GM12878 (cell line): ENCODE results near the gene RSPO3. TPM values are rescaled to one million over a fixed set of nuclear protein-coding genes. Genes with fewer than 3 reads are reported as not detected.

Experiments used
- ATAC-seq: fragments of 200-7000 bp; cut with Tn5 transposase; 3 replicates; pipeline ENCODE4 v1.9.1; 2020; ENCODE audit warnings: mild to moderate bottlenecking, moderate library complexity
- BruUV-seq: library from RNA; stranded (reverse); fragments of 400-500 nt; replicated peaks from 2 replicates; lab custom pipeline; 2021; lab: Mats Ljungman, UMichigan
- CTCF ChIA-PET: fragments of 300-600 bp; sonication (Branson Sonifier 250); formaldehyde crosslinking; extraction: SDS; loops from one replicate; lab custom pipeline; 2021; ENCODE audit warnings: inconsistent platforms; lab: Yijun Ruan, JAX
- POLR2A ChIA-PET: fragments of 350-600 bp; formaldehyde crosslinking; extraction: SDS; loops from one replicate; lab custom pipeline; 2021; ENCODE audit warnings: inconsistent platforms; lab: Charles Lee
- RAD21 ChIA-PET: fragments of 300-600 bp; sonication (Branson Sonifier 250); formaldehyde crosslinking; loops from one replicate; lab custom pipeline; 2023; ENCODE audit warnings: antibody characterized with exemption; ENCODE audit not compliant: unreplicated experiment; lab: Charles Lee
- SMC1A ChIA-PET: fragments of 300-600 bp; sonication (Branson Sonifier 250); formaldehyde crosslinking; loops from one replicate; lab custom pipeline; 2023; ENCODE audit not compliant: unreplicated experiment, uncharacterized antibody; lab: Charles Lee
- DNase-seq: peaks from one replicate; pipeline ENCODE4 v3.0.0-alpha.2; 2011; ENCODE audit warnings: low read depth, low spot score
- FAIRE-seq: peaks from 3 replicates; lab custom pipeline; 2011; peaks lifted over from hg19 to GRCh38; lab: Jason Lieb, UNC
- H2AFZ ChIP-seq: 2 replicates; pipeline ENCODE4 v1.6.0; 2011; ENCODE audit warnings: low read depth, low read length, control low read depth; ENCODE audit not compliant: control insufficient read depth
- H3K27ac ChIP-seq: 2 replicates; pipeline ENCODE4 v1.5.1; 2011; ENCODE audit warnings: control low read depth; ENCODE audit not compliant: control insufficient read depth, insufficient read depth
- H3K27me3 ChIP-seq, 2 experiments: replicated peaks in 1 of 2; 2 replicates each; pipeline versions ENCODE4 v1.6.0 to v1.6.1; 2011; ENCODE audit warnings: low read length in 1 of 2; ENCODE audit not compliant: control insufficient read depth in 2 of 2, insufficient read depth in 2 of 2
- H3K36me3 ChIP-seq, 2 experiments: 2 replicates each; pipeline ENCODE4 v1.5.1; 2011; ENCODE audit warnings: low read length in 1 of 2; ENCODE audit not compliant: control insufficient read depth in 2 of 2, insufficient read depth in 2 of 2
- H3K4me1 ChIP-seq: 2 replicates; pipeline ENCODE4 v1.6.1; 2011; ENCODE audit warnings: mild to moderate bottlenecking, low read length, moderate library complexity, mixed read lengths; ENCODE audit not compliant: control insufficient read depth, insufficient read depth
- H3K4me2 ChIP-seq: 2 replicates; pipeline ENCODE4 v1.6.0; 2011; ENCODE audit warnings: control low read depth; ENCODE audit not compliant: control insufficient read depth, insufficient read depth
- H3K4me3 ChIP-seq: fragments of 200-600 bp; sonication (generic); 2 replicates; pipeline ENCODE4 v1.5.1; 2016
- H3K79me2 ChIP-seq: 2 replicates; pipeline ENCODE4 v1.6.0; 2011; ENCODE audit warnings: low read length; ENCODE audit not compliant: control insufficient read depth, insufficient read depth
- H3K9ac ChIP-seq: 2 replicates; pipeline ENCODE4 v1.8.0; 2011; ENCODE audit warnings: low read length, control low read depth, mixed read lengths; ENCODE audit not compliant: control insufficient read depth, insufficient read depth
- H3K9me3 ChIP-seq: replicated peaks from 3 replicates; pipeline ENCODE4 v1.5.1; 2011; ENCODE audit warnings: mild to moderate bottlenecking, low read length; ENCODE audit not compliant: control insufficient read depth, insufficient read depth
- H4K20me1 ChIP-seq: 2 replicates; pipeline ENCODE4 v1.6.0; 2011; ENCODE audit not compliant: control insufficient read depth, insufficient read depth
- BHLHE40 ChIP-seq, 2 experiments: fragments of 450-650 bp in 1 of 2; IDR thresholded peaks; 2 replicates each; pipeline ENCODE4 v1.6.1; 2011 to 2017; ENCODE audit warnings: low read depth in 2 of 2, borderline replicate concordance in 1 of 2, improper control_type of control experiment in 1 of 2, low read length in 1 of 2, mild to moderate bottlenecking in 1 of 2
- CREB1 ChIP-seq: IDR thresholded peaks from 2 replicates; pipeline ENCODE4 v1.6.1; 2012; ENCODE audit warnings: low read depth, mild to moderate bottlenecking, inconsistent platforms
- EP300 ChIP-seq, 2 experiments: fragments of 150-350 bp in 1 of 2; IDR thresholded peaks; 2 replicates each; pipeline ENCODE4 v1.6.1; 2011 to 2012; ENCODE audit warnings: low read depth in 2 of 2, low read length in 2 of 2, borderline replicate concordance in 1 of 2, improper control_type of control experiment in 1 of 2, inconsistent platforms in 1 of 2; ENCODE audit not compliant: control insufficient read depth in 1 of 2
- MXI1 ChIP-seq: fragments of 150-350 bp; IDR thresholded peaks from 2 replicates; pipeline ENCODE4 v1.6.1; 2011; ENCODE audit warnings: low read depth, mild to moderate bottlenecking, inconsistent platforms, low read length, improper control_type of control experiment
- PAX5 ChIP-seq: IDR thresholded peaks from 2 replicates; pipeline ENCODE4 v1.6.1; 2011; ENCODE audit warnings: low read depth, low read length, borderline replicate concordance
- SMARCA5 ChIP-seq: fragments of 450-650 bp; IDR thresholded peaks from 2 replicates; pipeline ENCODE4 v1.6.1; 2017; ENCODE audit warnings: mild to moderate bottlenecking
- SMC3 ChIP-seq: IDR thresholded peaks from 2 replicates; pipeline ENCODE4 v1.6.1; 2011; ENCODE audit warnings: low read length, improper control_type of control experiment, borderline replicate concordance
- SREBF2 ChIP-seq: IDR thresholded peaks from 2 replicates; pipeline ENCODE4 v1.6.1; 2012; ENCODE audit warnings: mild to moderate bottlenecking, low read length
- USF1 ChIP-seq: IDR thresholded peaks from 2 replicates; pipeline ENCODE4 v1.6.1; 2011; ENCODE audit warnings: borderline replicate concordance, low read depth, mild to moderate bottlenecking, moderate library complexity, mixed read lengths, low read length; ENCODE audit not compliant: insufficient read depth; ENCODE audit errors: extremely low read length
- ZBED1 ChIP-seq: IDR thresholded peaks from 2 replicates; pipeline ENCODE4 v1.6.1; 2016; ENCODE audit warnings: borderline replicate concordance
- WGBS: methylation state at CpG from one replicate; pipeline ENCODE4 v1.1.6; 2016; ENCODE audit warnings: low lambda C conversion rate; ENCODE audit not compliant: insufficient replicate concordance, insufficient coverage; ENCODE audit errors: missing lambda C conversion rate; 5-methylcytosine and 5-hydroxymethylcytosine counted together
- in situ Hi-C: fragments of 300-500 bp; cut with MboI; formaldehyde crosslinking; loops from 9 replicates; pipeline ENCODE4 v1.14.3; 2018; ENCODE audit warnings: mixed read lengths
- intact Hi-C: fragments of 100-400 bp; cut with micrococcal nuclease; formaldehyde crosslinking; loops from one replicate; pipeline ENCODE4 v1.14.2; 2022; ENCODE audit not compliant: unreplicated experiment
- polyA plus RNA-seq, 11 experiments: library from polyadenylated mRNA; depleted of rRNA in 4 of 11; unstranded in 6 of 11; stranded (reverse) in 5 of 11; fragments of >200 nt; fragmentation: Nextera tagmentation in 4 of 11; fragmentation: Illumina TruSeq in 1 of 11; extraction: Ambion mirVana in 4 of 11; extraction: Trizol in 1 of 11; gene quantifications; 1 replicate in 1 of 11; 2 replicates in 10 of 11; pipeline versions ENCODE4 v1.2.1 to v1.2.3, GENCODE V29; 2011 to 2016; ENCODE audit warnings: inconsistent platforms in 2 of 11, missing spikeins in 2 of 11, low read depth in 1 of 11
- total RNA-seq, 4 experiments: library from RNA; depleted of rRNA in 3 of 4; stranded (reverse); fragments of >200 nt in 3 of 4; fragmentation: Illumina TruSeq in 1 of 4; extraction: Trizol in 1 of 4; gene quantifications; 2 replicates each; pipeline versions ENCODE4 v1.2.1 to v1.2.3, GENCODE V29; 2013 to 2021
- TF ChIP-seq, protein P1 (sequence below): fragments of 450-650 bp; IDR thresholded peaks from 2 replicates; pipeline ENCODE4 v1.6.1; 2017; ENCODE audit warnings: mild to moderate bottlenecking, moderate library complexity
- TF ChIP-seq, protein P2 (sequence below): IDR thresholded peaks from 2 replicates; pipeline ENCODE4 v1.6.1; 2012; ENCODE audit warnings: low read depth, low read length, improper control_type of control experiment
- TF ChIP-seq, protein P3 (sequence below): IDR thresholded peaks from 2 replicates; pipeline ENCODE4 v1.6.1; 2011; ENCODE audit warnings: low read depth, low read length, improper control_type of control experiment, borderline replicate concordance

The RSPO3 gene
- total and polyA plus RNA-seq, 10 of the 15 experiments (the other 5 are each of a cell fraction or from before 2014, with no cell fraction given) = 0.16 TPM; not detected in 9

DNA sequence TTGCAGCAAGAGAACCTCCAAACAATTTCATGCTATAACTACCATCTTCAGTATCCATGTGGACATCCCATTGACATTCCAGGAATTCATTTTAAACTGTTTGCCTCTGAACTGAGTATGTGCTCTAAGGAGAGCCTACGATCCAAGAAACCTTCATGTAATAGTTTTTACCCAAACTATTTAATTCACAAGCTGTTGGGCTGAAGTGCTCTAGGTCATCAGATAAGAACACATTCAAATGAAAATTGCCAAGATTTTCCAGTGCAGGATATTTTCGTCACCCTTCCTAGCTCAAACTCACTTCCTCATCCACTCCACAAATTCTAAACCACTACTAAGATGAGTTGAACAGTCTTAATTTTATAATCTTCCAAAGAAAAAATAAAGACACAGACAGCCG, 12.8 kb downstream of the RSPO3 start:
- in situ Hi-C loops = no loop called here

DNA sequence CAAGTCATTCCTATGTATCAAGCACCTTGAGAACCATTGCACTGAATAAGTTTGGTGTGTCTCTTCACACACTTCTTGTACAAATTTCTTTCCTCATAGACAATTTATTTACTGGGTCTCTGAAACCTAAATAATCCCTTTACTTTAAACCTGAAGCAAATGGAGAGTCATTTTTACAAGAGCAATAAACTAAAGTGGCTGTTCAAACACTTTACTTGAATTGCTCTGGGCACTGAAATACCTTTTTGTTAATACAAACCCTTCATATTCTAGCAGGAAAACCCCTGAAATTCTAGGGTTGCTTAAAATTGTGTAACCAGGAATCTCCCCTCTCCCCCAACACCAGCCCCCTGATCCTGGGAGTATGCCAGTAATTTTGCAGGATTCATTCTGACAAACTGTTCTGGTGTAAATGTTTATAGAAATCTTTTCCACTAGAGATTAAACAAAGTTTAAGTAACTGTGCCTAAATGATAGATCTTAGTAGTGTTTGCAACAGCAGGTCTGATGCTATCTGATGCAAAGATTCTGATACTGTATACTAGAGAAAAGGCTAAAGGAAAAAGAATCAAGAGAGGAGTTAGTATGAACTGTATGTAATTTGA, 13.4 kb downstream of the RSPO3 start:
- SMC1A ChIA-PET = no interaction called here
- no TSS peak for BruUV-seq
- intact Hi-C loops = no loop called here
- no peak for TF ChIP-seq MXI1
- TF ChIP-seq ZBED1 = no peak
- TF ChIP-seq, protein P1, sequence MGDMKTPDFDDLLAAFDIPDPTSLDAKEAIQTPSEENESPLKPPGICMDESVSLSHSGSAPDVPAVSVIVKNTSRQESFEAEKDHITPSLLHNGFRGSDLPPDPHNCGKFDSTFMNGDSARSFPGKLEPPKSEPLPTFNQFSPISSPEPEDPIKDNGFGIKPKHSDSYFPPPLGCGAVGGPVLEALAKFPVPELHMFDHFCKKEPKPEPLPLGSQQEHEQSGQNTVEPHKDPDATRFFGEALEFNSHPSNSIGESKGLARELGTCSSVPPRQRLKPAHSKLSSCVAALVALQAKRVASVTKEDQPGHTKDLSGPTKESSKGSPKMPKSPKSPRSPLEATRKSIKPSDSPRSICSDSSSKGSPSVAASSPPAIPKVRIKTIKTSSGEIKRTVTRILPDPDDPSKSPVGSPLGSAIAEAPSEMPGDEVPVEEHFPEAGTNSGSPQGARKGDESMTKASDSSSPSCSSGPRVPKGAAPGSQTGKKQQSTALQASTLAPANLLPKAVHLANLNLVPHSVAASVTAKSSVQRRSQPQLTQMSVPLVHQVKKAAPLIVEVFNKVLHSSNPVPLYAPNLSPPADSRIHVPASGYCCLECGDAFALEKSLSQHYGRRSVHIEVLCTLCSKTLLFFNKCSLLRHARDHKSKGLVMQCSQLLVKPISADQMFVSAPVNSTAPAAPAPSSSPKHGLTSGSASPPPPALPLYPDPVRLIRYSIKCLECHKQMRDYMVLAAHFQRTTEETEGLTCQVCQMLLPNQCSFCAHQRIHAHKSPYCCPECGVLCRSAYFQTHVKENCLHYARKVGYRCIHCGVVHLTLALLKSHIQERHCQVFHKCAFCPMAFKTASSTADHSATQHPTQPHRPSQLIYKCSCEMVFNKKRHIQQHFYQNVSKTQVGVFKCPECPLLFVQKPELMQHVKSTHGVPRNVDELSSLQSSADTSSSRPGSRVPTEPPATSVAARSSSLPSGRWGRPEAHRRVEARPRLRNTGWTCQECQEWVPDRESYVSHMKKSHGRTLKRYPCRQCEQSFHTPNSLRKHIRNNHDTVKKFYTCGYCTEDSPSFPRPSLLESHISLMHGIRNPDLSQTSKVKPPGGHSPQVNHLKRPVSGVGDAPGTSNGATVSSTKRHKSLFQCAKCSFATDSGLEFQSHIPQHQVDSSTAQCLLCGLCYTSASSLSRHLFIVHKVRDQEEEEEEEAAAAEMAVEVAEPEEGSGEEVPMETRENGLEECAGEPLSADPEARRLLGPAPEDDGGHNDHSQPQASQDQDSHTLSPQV = no peak
- no peak for TF ChIP-seq PAX5
- TF ChIP-seq, protein P2, sequence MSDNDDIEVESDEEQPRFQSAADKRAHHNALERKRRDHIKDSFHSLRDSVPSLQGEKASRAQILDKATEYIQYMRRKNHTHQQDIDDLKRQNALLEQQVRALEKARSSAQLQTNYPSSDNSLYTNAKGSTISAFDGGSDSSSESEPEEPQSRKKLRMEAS = no peak
- TF ChIP-seq, protein P3, sequence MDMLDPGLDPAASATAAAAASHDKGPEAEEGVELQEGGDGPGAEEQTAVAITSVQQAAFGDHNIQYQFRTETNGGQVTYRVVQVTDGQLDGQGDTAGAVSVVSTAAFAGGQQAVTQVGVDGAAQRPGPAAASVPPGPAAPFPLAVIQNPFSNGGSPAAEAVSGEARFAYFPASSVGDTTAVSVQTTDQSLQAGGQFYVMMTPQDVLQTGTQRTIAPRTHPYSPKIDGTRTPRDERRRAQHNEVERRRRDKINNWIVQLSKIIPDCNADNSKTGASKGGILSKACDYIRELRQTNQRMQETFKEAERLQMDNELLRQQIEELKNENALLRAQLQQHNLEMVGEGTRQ = no peak
- no peak for TF ChIP-seq CREB1
- no peak for TF ChIP-seq SREBF2

More for the DNA sequence above, 12.8 kb downstream of the RSPO3 start:
- TF ChIP-seq EP300 (IDR thresholded peaks at IDR 0.05; ENCODE audit: borderline replicate concordance in 1 of 2, control insufficient read depth in 1 of 2, low read depth in 2 of 2, low read length in 2 of 2) (no peak), SMC3 (no peak), BHLHE40 (IDR thresholded peaks at IDR 0.05; ENCODE audit: borderline replicate concordance in 1 of 2, low read depth in 2 of 2, low read length in 1 of 2) (no peak), USF1 (no peak), SMARCA5 (no peak)
- Histone ChIP-seq H2AFZ (no peak overlapping the region), H3K4me2 (no peak overlapping the region), H3K27ac (no peak overlapping the region), H3K27me3 (peaks cover 0 to 2% of the 10 kb centered on the region in 2 experiments; a peak in 1 of 4 replicates), H3K9me3 (no peaks in the 10 kb centered on the region), H3K4me1 (no peaks in the 10 kb centered on the region), H3K36me3 (no peaks in the 10 kb centered on the region), H3K9ac (no peak overlapping the region), H3K4me3 (no peak overlapping the region), H4K20me1 (no peaks in the 10 kb centered on the region), H3K79me2 (no peaks in the 10 kb centered on the region)
- ATAC-seq (no peak), FAIRE-seq (no peak), DNase-seq (no peak)
- intact Hi-C loops = no loop called here
- ChIA-PET CTCF (interaction anchor here (1.6 kb wide), 1 partner anchor 10 kb away, joined by 4 read pairs; no protein-coding TSS in a partner anchor), POLR2A (no interaction called here), RAD21 (no interaction called here), SMC1A (no interaction called here)
- 10% methylated on average over 3 of the region's 3 CpGs for WGBS
- no TSS peak for BruUV-seq

More for the DNA sequence above, 13.4 kb downstream of the RSPO3 start:
- Histone ChIP-seq H3K36me3 (no peaks in the 10 kb centered on the region), H4K20me1 (no peaks in the 10 kb centered on the region), H3K79me2 (no peaks in the 10 kb centered on the region), H2AFZ (no peak overlapping the region), H3K4me1 (no peaks in the 10 kb centered on the region), H3K9ac (no peak overlapping the region), H3K27me3 (peaks cover 0 to 2% of the 10 kb centered on the region in 2 experiments; a peak in 1 of 4 replicates), H3K4me3 (no peak overlapping the region), H3K4me2 (no peak overlapping the region), H3K27ac (no peak overlapping the region), H3K9me3 (no peaks in the 10 kb centered on the region)
- no peak for FAIRE-seq
- no peak for ATAC-seq
- in situ Hi-C loops = no loop called here
- CTCF ChIA-PET = no interaction called here
- RAD21 ChIA-PET = no interaction called here
- POLR2A ChIA-PET = no interaction called here
- DNase-seq = no peak
